Breast epithelium (tissue), 3 donors: Measurements from ENCODE around the gene PPP3R2.

ENCODE experiments used
- POLR2A ChIP-seq: fragments of 450-650 bp; IDR thresholded peaks from one replicate; pipeline ENCODE4 v1.6.1; 2016; ENCODE audit warnings: antibody characterized with exemption, mild to moderate bottlenecking, moderate library complexity
- POLR2AphosphoS5 ChIP-seq, 3 donors: sonication (generic); formaldehyde crosslinking; IDR thresholded peaks; one replicate each; pipeline ENCODE4 v1.6.1; 2017; ENCODE audit warnings: antibody characterized with exemption in 3 of 3

- TF ChIP-seq POLR2A (no peak), POLR2AphosphoS5 (IDR thresholded peaks at IDR 0.05) (no peak)
These were observed 14.8 kb downstream of the PPP3R2 start for GRCh38 chr9:101579711-101580545.
